HEK293T (cell line): Measurements from ENCODE around the gene MN1.

Experiments used
- ARNT ChIP-seq: fragments of 450-650 bp; IDR thresholded peaks from 2 replicates; pipeline ENCODE4 v1.6.1; 2017; ENCODE audit warnings: mild to moderate bottlenecking
- FOXK2 ChIP-seq: fragments of 450-650 bp; IDR thresholded peaks from 2 replicates; pipeline ENCODE4 v1.6.1; 2016; ENCODE audit warnings: mild to moderate bottlenecking
- SP1 ChIP-seq: fragments of 450-650 bp; IDR thresholded peaks from 2 replicates; pipeline ENCODE4 v1.6.1; 2017
- TARDBP ChIP-seq: fragments of 450-650 bp; IDR thresholded peaks from 2 replicates; pipeline ENCODE4 v1.6.1; 2016

GRCh38 chr22:27843441-27843840 lies 41.9 kb upstream of the MN1 start:
- no peak for TF ChIP-seq FOXK2
- no peak for TF ChIP-seq TARDBP
- TF ChIP-seq SP1 = no peak
- no peak for TF ChIP-seq ARNT
